CD4-positive, alpha-beta T cell treated with Interleukin-4 for 4 hours (primary cell): ENCODE results near the gene ZNRF1.

Source experiments
- DNase-seq: peaks from one replicate; pipeline ENCODE4 v3.0.0-alpha.2; 2020

The ZNRF1 gene

DNA sequence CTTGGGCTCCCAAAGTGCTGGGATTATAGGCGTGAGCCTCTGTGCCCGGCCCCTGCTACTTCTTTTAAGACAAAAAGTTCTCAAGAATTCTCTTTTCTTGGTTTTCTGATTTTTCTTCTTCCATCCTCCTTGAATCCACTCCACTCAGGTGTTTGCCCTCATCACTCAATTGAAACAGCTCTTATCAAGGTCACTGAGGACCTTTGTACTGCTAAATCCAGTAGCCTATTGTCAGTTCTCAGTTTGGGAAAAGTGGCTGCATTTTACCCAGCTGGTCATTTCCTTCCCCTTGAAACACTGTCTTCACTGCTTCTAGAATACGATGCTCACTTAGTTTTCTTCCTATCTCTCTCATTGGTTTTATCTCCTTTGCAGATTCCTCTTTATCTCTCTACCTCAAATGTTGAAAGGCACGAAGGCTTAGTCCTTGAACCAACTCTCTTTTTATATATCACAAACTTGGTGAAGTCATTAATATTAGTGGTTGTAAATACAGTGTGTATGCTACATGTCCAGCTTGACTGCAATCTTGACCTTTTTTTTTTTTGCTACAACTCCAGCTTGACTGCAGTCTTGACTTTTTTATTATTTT, 29.8 kb downstream of the ZNRF1 start:
- DNase-seq: no peak

DNA sequence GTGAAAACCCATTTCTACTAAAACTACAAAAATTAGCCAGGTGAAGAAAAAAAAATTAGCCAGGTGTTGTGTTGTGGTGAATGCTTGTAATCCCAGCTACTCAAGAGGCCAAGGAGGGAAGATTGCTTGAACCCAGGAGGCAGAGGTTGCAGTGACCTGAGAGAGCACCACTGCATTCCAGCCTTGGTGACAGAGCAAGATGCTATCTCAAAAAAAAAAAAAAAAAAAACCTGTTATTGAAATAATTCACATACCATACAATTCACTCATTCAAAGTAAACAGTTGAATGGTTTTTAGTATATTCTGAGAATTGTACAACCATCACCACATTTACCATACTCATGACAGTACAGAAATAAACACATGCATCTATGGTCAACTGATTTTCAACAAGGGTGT, 31.0 kb downstream of the ZNRF1 start:
- DNase-seq: no peak

DNA sequence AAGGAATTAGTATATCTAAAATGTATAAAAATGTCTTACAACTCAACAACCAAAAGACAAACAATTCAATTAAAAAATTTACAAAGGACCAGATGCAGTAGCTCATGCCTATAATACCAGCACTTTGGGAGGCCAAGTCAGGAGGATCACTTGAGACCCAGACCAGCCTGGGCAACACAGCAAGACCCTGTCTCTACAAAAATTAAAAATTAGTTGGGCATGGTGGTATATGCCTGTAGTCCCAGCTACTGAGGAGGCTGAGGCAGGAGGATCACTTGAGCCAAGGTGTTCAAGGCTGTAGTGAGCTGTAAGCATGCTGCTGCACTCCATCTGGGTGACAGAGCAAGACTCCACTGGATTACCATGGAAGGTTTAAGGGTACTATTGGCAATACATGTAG, 33.8 kb downstream of the ZNRF1 start:
- DNase-seq: no peak

DNA sequence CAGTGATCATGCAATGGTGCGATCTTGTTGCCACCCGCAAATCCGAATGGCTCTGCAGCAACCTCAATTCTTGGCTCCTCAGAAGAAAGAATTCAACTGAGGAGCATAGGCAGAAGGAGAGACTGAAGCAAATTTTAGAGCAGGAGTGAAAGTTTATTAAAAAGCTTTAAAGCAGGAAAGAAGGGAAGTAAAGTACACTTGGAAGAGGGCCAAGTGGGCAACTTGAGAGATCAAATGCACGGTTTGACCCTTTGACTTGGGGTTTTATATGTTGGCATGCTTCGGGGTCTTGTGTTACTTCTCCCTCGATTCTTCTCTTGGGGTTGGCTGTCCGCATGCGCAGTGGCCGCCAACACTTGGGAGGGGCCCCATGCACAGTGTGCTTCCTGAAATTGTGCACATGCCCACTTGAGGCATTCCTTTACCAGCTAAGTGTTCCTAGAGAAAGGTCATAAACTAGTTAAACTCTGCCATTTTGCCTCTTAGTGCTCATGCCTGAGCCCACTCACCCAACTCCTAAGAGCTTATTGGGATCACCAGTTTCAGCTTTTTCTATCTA, 36.7 kb downstream of the ZNRF1 start:
- no peak for DNase-seq

DNA sequence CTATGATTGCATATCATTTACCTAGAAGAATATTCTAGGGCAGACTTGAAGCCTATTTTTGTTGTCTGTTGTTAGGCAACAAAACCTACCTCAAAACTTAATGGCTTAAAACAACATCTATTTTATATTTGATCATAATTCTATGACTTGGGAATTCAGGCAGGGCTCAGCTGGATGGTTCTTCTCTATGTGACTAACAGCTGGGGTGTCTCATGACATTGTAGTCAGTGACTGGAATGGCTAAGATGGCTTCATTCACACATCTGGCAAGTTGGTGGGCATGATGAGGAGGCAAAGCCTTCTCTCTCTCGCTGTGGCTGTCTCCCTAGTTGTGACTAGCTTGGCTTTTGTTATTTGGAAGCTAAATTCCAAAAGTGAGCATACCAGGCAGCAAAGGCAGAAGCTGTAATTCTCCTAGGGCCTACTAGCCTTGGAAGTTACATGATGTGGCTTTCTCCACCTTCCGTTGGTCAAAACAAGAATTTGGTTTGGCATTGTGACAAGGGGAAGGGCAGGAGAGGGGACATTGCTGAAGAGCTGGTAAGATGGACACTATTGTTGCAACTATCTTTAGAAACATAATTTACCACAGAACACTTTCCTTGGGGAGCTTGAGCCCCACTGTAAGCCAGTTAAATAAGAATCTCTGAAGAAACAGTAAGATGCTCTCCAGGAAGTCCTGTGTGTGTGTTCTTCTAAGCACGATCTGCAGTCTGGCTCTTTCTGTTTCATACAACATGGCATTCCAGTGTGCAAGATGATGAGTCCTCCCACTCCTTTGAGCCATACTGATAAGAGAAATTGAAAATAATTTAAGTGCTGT, 39.4 kb downstream of the ZNRF1 start:
- no peak for DNase-seq

DNA sequence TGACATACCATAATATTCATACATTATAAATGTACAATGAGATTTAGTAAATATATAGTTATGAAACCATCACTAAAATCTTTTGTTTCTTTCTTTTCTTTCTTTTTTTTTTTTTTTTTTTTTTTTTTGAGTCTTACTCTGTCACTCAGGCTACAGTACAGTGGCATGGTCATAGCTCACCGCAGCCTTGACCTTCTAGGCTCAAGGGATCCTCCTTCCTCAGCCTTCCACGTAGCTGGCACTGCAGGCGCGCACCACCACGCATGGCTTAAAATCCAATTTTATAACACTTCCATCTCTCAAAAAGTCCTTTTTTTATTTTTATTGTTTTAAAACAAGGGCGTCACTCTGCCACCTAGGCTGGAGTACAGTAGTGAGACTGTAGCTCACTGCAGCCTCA, 41.1 kb downstream of the ZNRF1 start:
- no peak for DNase-seq

DNA sequence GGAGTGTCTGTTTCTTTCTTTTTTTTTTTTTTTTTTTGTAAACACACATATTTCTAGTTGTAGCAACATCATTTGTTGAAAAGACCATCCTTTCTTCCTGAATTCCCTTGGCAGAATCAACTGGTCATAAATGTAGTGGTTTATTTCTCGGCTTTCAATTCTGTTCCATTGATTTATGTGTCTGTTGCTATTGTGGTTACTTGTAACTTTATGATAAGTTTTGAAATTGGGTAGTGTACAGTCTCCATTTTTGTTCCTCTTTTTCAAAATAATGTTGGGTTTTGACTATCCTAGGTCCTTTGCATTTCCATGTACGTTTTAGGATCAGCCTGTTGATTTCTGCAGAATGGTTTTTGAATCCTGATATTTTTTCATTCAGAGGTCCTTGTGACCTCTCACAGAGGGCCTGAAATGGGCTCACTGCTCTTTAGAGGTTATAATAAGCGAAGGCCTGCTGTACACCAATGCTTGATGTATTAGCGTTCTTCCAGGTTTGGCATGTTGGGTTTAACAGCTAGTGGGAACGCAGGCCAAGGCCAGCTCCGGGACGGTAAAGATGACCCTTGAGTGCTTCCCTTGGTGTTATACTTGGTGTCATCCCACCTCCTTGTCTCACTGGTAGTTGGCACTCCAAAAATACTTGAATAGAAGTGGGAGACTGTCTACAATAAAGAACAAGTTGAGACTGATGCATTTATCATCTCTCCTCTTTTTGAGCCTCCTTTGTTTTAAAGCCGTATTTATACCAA, 43.8 kb downstream of the ZNRF1 start:
- no peak for DNase-seq

DNA sequence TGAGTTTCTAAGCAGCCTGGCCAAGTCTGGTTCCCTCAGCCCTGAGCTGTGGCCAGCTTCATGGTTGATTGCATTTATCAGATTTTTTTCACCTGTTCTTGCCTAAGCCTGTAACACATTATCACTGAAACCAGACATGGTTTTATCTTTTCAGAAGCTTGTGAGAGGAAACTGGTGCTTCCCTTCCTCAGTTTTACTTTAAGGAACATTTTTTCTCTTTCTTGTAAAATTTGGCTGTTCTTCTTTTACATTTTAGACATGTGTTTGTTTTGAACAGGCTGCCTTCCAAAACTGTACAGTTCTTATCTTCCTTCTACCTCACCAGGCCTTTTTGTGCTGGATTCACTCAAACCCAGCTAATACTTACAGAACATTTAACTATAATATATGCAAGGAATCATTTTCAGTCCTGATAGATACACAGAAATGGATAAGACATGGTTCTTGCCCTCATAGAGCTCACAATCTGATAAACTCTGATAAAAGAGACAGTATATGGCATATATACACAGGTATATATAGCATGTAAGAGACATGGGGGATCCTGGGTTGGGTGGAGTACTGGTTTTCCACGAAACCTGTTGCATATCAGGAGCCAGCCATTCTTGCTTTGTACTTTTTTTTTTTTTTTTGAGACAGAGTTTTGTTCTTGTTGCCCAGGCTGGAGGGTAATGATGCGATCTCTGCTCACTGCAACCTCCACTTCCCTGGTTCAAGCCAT, 44.5 kb downstream of the ZNRF1 start:
- DNase-seq: no peak

DNA sequence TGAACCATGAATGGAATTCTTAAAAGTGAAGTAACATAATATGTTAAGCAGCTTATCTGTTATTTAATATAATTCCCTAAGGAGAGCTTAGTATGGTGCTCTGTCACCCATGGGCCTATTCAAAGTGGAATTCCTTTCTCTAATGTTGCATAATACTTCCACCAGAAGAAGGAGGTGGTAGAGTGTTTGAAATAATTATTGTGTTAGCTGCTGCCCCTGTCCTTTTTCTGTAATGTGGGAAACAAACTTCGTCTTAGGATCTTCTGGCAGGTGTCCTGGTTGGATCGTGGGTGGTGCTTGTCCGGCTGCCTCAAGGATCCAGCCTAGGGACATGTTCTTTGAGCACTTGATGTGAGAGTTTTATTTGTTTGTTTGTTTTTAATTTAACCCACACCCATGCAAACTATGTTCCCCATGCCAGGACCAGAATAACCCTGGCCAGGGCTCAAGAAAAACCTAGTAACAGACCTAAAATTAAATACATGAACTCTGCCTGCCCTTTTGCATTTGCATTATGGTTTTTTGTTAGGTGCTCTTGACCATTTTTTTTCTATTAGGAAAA, 46.1 kb downstream of the ZNRF1 start:
- no peak for DNase-seq

DNA sequence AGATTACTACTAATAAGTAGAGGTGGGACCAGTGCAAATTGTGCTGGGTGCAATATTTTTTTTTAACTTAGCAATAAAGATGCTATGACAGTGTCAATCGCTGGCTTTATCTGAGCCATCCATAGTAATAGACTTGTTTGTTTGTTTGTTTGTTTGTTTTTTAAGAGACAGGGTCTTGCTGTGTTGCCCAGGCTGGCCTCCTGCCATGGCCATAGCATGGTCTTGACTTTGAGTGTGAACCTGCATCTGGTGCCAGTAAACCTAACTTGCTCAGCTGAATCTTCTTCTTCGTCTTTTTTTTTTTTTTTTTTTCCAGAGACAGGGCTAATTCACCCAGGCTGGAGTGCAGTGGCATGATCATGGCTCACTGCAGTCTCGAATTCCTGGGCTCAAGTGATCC, 46.6 kb downstream of the ZNRF1 start:
- DNase-seq: no peak

DNA sequence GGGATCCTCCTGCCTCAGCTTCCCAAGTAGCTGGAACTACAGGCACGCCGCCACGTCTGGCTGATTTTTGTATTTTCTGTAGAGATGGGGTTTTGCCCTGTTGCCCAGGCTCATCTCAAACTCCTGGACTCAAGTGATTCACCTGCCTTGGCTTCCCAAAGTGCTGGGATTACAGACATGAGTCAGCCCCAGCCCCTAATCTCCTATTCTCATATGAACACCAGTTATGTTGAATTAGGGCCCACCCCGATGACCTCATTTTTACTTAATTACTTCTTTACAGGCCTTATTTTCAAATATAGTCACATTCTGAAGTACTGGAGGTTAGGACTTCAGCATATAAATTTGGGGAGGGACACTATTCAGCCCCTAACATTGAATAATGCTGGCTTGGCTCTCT, 49.2 kb downstream of the ZNRF1 start:
- DNase-seq: no peak

DNA sequence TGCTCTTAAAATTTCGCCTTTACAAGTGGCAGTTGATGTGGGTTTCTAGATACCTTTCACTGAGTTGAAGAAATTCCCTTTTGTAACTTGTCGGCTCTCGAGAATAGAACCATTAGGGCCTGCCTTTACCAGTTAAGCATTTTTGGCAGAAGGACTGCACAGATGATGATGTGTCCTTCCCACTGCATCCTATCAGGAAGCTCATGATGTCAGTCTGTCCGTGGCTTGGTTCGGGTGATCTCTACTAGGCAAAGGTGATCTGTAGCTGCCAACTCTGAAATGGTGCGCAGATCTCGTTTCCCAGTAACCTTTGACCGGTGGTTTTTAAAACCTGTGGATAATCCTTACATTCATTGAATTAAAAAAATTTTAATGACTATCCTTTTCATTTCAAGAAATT, 49.7 kb downstream of the ZNRF1 start:
- no peak for DNase-seq

DNA sequence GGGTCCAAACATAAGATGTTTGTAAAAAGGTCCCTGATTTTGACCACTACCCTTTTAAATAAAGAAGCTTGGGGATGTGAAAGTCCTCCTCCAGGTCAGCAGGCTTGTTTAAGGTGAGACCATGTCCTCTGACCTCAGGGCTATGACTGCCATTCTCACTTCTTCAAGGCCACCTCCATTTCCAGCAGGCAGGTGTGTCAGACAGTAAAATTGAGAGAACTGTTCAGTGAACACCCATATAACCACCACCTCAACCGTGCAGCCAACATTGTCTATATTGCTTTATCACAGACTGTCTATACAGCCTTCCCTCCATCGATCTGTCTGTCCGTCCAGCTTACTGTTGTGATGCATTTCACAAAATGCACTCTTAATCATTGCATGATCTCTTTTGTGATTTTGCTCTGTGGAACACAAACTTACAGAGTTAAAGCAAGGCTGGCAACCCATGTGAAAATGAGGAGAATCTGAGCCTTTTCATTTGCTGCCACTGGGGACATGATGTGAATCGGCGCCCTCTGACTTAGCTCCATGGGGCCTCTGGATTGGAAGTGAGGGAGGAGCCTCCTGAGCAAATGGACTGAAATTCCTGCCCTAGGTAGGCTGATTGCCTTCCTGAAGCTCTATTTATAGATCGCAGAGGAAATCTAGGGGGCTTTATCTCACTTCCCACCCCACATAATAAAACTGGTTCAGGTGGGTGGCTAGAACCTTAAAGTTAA, 53.8 kb downstream of the ZNRF1 start:
- no peak for DNase-seq

DNA sequence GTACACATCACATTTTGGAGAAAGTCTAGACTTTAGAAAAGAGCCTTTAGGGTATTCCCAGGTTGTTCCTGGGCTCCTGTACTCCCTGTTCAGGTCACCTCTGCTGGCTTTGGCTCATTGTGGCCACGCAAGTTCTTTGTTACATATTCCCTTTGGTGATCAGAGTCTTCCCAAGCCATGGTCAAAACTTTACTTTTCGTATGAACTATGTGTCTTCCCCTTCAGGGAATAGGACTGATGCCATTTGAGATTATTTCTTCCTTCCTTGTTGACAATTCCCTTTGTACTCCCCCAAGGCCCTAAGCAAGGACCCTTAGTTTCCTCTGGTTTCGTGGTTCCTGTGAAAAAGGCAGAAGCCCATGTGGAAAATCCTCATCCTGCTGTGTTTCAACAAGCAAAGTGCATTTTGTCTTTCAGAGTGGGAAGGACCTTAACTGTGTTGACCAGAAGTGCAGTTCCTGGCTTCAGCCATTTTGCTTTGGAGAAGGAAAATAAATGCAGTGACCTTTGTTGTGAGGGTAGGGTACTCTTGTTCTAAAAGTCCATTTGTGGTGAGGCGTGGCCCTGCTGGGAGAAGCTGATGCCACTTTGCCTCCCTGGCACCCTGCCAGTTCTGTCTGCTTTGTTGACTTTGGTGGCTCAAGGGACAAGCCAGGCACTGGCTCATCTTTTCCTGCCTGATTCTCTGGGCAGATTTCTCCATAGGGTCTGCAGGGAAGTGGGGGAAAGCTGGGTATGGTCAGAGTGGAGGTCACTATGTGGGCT, 55.1 kb downstream of the ZNRF1 start:
- no peak for DNase-seq

DNA sequence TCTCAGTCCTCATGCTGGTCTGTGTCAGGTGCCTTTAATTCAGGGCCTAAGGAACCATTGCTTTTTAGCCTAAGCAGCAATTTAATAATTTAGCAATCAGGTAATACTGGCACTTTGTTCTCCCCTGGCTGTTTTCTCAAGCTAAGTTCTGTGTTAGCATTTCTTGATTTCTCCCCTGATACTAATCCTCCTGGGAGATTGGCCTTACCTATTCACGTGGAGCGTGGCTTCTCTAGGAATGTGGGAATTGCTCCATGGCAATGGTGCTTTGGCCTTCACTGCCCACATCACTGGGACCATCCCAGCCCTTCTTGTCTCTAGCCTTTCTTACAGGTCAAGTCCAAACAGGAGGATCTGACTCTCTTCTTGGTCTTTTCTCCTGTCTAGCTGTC, 55.7 kb downstream of the ZNRF1 start:
- no peak for DNase-seq

DNA sequence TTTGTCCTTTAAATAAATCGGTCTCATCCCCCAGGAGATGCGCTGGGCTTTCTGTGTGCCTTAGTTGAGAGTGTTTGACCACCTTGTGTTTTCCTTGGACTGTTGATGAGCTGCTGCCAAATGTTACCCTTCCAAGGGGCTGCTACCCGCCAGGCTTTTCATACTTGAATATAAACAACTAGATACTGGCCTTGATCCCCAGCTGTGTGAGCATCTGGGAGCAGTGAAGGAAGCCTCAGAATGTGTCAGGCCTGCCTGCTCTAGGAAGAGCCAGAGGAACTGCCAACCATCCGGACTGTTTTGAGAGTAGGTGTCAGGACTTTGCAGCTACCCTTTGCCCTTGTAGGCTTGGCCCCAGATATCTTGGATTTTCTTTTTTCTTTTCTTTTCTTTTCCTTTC, 60.0 kb downstream of the ZNRF1 start:
- DNase-seq: no peak

DNA sequence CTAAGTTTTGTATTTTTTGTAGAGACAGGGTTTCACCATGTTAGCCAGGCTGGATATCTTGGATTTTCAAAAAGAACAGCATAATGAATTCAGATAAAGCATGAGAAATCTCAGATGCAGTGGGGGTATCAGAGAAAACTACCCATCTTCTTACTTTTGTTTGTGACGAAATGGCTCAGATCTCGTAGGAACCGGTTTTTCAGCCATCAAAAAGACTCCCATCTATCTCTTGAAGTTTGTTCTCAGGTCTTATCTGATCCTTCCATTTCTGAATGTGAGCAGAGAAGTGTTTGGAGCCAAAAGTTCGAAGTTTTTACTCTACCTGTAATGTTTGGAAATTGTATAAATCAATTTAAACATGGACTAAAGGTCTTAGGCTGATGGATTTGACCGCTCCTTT, 60.6 kb downstream of the ZNRF1 start:
- DNase-seq: no peak

DNA sequence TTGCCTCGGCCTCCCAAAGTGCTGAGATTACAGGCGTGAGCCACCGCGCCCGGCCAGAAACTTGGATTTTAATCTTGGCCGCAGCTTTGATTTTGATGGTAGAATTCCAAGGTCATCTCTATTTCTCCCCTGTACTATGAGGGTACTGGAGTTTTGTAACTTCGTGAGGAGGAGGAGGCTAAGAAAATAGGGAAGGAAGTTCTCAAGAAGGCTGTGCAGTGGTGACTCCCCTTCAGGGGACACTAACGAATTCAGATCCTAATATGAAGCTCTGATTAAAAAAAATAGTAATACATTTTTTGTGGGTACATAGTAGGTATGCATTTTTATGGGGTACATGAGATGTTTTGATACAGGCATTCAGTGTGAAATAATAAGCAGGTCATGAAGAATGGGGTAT, 61.9 kb downstream of the ZNRF1 start:
- DNase-seq: no peak

DNA sequence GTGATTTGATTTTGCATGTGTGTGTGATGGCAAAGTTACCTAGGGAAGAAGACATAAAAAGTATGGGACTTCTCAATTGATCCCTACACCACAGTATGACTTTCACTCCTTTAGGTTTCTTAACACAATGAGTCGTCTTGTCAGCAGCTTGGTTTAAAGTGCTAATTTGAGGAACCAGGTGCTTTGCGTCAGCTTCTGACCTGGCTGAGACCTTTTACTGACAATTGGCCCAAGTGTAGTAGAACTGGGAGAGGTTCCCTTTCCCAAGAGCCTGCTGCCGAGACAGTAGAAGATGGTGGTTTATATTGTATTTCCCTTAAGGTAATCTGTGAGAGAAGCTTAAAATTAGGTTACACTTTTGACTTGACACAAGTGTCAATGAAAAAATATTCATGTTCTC, 62.8 kb downstream of the ZNRF1 start:
- DNase-seq: no peak

DNA sequence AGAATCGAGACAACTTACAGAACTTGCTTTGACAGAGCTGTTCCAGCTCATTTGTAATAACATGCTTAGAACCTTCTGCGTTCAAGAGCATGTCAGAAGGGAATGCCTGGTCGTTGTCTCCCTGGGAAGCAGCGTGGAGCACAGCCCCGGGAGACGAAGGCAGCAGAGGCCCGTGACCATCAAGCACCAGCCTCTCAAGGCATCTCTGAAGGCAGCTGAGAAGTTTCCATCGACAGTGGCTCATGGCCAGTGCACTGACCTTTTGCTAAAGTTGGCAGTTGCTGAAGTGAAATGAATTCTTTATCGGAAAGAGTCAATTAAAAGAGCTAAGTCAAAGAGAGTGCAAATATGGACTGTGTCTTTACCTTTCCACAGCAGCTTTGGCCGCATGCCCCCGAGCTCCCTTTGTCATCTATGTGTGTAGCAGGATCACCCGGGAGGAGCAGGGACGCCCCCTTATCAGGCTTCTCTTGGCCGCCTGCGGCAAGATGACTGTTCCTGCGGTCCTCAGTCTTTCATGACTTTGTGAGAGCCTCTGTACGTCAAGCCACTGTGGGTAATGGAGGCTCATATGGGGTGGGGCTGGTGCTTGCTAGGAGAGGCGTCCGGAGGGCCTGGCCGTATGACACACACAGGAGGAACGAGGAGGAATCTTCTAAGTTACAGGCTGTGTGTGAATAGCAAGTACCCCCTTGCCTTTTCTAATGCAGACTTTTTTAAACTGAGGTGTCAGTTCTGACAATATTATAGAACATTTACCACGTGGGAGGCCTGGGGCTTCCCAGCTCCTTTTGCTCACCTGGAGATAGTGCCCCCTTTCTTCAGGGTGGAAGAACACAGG, 63.5 kb downstream of the ZNRF1 start:
- DNase-seq: no peak
